Activated CD8-positive, alpha-beta T cell treated with anti-CD3 and anti-CD28 coated beads for 36 hours (primary cell): ENCODE measurements around the gene SIL1. TPM values are rescaled to one million over a fixed set of nuclear protein-coding genes. Genes with fewer than 3 reads are reported as not detected.

Source experiments
- ATAC-seq: fragments of 200-7000 bp; cut with Tn5 transposase; one replicate; pipeline ENCODE4 v1.10.0; 2021; ENCODE audit warnings: mild to moderate bottlenecking, moderate library complexity
- CTCF ChIA-PET: fragments of 350-600 bp; sonication (Branson Sonifier 250); formaldehyde crosslinking; loops from one replicate; lab custom pipeline; 2021; ENCODE audit warnings: antibody characterized with exemption; lab: Charles Lee
- POLR2A ChIA-PET: fragments of 350-600 bp; sonication (Branson Sonifier 250); formaldehyde crosslinking; loops from one replicate; lab custom pipeline; 2021; ENCODE audit warnings: antibody characterized with exemption; lab: Charles Lee
- DNase-seq: peaks from one replicate; pipeline ENCODE4 v3.0.0-alpha.2; 2020
- H3K27ac Mint-ChIP-seq: one replicate; pipeline ENCODE4 v1.8.0; 2021; ENCODE audit warnings: mild to moderate bottlenecking, mixed read lengths
- H3K27me3 Mint-ChIP-seq: one replicate; pipeline ENCODE4 v1.8.0; 2021; ENCODE audit warnings: mixed read lengths
- H3K36me3 Mint-ChIP-seq: one replicate; pipeline ENCODE4 v1.8.0; 2021; ENCODE audit warnings: low read depth, mixed read lengths
- H3K4me1 Mint-ChIP-seq: one replicate; pipeline ENCODE4 v1.8.0; 2021; ENCODE audit warnings: low read depth, mixed read lengths
- H3K4me3 Mint-ChIP-seq: one replicate; pipeline ENCODE4 v1.8.0; 2021; ENCODE audit warnings: mild to moderate bottlenecking, moderate library complexity, mixed read lengths
- H3K9me3 Mint-ChIP-seq: one replicate; pipeline ENCODE4 v1.8.0; 2021; ENCODE audit warnings: mixed read lengths
- intact Hi-C: fragments of 100-400 bp; cut with micrococcal nuclease; formaldehyde crosslinking; loops from one replicate; pipeline ENCODE4 v1.10.0; 2022
- total RNA-seq, 2 experiments: library from RNA; stranded (reverse); gene quantifications; one replicate each; pipeline ENCODE4 v1.2.3, GENCODE V29; 2021
- TF ChIP-seq, protein P1 (sequence below): fragments of 200-600 bp; IDR thresholded peaks from one replicate; pipeline ENCODE4 v1.8.0; 2022; ENCODE audit warnings: antibody characterized with exemption, mild to moderate bottlenecking

Gene SIL1
- total RNA-seq, 2 experiments from 2014 or later = 27.6 to 32.3 TPM

DNA sequence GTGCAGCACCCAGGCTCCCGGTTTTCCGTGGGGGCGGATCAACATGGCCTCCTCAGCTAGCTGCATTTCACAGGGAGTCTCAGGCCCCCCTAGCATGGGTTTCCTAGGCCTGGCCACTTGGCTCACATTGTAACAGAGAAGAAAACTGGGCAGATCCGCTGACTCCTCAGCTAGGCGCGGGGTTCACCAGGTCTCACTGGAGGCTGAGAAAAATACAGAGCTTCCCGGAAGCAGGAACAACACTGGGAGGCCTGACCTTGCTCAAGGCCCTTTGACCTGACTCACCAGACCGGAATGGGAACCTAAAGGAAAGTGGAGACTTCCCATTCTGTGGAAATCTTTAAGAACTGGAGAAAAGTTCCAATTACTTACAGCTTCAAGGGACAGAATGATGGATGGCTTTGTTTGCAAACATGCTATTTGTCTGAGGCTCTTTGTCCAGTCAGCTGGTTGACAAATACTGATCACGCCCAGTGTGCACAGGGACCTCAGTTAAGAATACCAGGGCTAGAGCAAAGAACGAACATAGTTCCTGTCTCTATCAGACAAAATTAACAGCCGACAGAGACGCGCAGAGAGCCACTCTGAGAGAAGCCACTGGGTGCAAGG is 234.3 kb downstream of the SIL1 start:
- intact Hi-C loops = no loop called here
- no peaks in the 10 kb centered on the region for H3K27me3 Mint-ChIP-seq
- ChIA-PET CTCF (no interaction called here), POLR2A (no interaction called here)
- no peaks in the 10 kb centered on the region for H3K4me1 Mint-ChIP-seq
- no peak overlapping the region for H3K27ac Mint-ChIP-seq
- ATAC-seq (no peak), DNase-seq (no peak)
- H3K4me3 Mint-ChIP-seq = no peak overlapping the region
- H3K36me3 Mint-ChIP-seq = no peaks in the 10 kb centered on the region
- TF ChIP-seq, protein P1, sequence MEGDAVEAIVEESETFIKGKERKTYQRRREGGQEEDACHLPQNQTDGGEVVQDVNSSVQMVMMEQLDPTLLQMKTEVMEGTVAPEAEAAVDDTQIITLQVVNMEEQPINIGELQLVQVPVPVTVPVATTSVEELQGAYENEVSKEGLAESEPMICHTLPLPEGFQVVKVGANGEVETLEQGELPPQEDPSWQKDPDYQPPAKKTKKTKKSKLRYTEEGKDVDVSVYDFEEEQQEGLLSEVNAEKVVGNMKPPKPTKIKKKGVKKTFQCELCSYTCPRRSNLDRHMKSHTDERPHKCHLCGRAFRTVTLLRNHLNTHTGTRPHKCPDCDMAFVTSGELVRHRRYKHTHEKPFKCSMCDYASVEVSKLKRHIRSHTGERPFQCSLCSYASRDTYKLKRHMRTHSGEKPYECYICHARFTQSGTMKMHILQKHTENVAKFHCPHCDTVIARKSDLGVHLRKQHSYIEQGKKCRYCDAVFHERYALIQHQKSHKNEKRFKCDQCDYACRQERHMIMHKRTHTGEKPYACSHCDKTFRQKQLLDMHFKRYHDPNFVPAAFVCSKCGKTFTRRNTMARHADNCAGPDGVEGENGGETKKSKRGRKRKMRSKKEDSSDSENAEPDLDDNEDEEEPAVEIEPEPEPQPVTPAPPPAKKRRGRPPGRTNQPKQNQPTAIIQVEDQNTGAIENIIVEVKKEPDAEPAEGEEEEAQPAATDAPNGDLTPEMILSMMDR = no peak
- H3K9me3 Mint-ChIP-seq = no peaks in the 10 kb centered on the region

DNA sequence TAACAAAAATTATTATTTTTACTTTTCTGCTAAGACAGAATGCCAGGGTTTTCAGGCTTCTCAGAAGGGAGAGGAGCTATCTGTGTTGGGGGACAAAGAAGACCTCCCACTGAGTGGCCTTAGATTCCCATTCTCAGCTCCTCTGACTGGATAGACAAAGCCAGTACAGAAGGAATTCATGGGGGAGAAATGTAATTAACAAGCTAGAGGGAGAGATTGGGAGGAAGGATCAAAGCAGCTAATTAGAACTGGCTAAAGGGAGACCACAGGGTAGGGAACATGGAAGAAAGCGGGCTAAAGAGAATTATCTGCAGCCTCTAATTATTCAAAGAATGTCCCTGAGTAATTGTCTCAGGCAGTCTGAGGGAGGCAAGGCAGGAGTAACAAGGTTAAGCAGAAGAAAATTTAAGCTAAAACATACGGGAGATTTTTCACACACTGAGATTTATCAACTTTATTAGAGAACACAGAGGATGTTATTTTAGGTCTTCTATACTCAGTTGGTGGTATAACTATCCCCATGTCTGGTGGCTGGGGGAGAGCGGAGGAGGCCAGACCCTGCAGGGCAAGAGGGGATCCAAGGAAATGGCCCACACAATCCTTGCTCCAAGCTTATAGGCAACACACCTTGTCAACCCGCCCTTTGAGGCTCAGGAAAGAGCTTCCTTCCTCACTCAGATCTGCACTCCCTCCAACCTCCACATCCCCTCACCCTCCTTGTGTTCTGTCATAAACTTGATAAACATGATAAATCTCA is 235.4 kb downstream of the SIL1 start:
- Mint-ChIP-seq H3K27ac (no peak overlapping the region), H3K36me3 (no peaks in the 10 kb centered on the region), H3K4me1 (no peaks in the 10 kb centered on the region), H3K27me3 (no peaks in the 10 kb centered on the region), H3K4me3 (no peak overlapping the region), H3K9me3 (no peaks in the 10 kb centered on the region)
- POLR2A ChIA-PET = interaction anchor here (0.6 kb wide), 1 partner anchor 341 kb away, joined by 3 read pairs; no protein-coding TSS in a partner anchor
- CTCF ChIA-PET = no interaction called here
- intact Hi-C loops = no loop called here
- DNase-seq = no peak
- TF ChIP-seq, protein P1 = no peak
- no peak for ATAC-seq

DNA sequence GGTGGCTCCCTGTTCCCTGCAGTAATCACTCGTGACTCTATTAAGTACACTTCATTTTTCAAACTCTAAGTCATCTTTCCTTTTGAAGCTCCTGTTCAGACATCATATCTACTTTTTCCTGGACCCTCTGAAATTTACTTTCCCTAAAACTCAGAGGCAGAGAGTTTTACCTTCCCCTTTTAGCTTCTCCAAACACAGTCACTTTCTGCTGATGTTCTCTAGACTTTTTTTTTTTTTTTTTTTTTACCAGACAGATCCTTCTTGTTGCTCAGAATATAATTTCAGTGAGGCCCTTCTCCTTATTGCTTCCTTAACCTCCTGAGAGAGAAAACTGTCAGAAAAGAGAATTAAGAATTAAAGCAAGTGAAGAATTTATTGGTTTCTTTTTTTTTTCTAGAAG is 236.4 kb downstream of the SIL1 start:
- no peak overlapping the region for H3K27ac Mint-ChIP-seq
- ATAC-seq (no peak), DNase-seq (no peak)
- ChIA-PET CTCF (no interaction called here), POLR2A (no interaction called here)
- H3K9me3 Mint-ChIP-seq = no peaks in the 10 kb centered on the region
- no peak overlapping the region for H3K4me3 Mint-ChIP-seq
- H3K4me1 Mint-ChIP-seq = no peaks in the 10 kb centered on the region
- intact Hi-C loops = no loop called here
- no peaks in the 10 kb centered on the region for H3K36me3 Mint-ChIP-seq
- TF ChIP-seq, protein P1 = no peak
- H3K27me3 Mint-ChIP-seq = no peaks in the 10 kb centered on the region

DNA sequence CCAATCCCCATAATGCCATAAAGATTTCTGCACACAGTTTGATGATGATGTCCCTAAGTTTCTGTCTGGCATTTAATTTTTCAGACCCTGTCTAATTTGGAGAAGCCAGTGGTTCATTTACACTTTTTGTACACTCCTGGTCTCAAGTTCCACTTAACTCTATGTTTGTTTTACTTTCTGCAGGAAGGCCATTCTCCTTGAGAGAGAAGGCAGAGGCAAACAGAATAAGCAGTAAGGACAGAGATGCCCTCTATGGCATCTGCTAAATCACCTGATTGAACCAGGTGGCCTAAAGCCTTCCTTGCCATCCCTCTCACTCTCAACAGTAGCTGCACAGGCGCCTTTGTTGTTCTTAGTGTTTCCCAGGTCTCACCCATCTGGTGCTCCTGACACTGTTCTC is 236.9 kb downstream of the SIL1 start:
- Mint-ChIP-seq H3K4me3 (no peak overlapping the region), H3K36me3 (no peaks in the 10 kb centered on the region), H3K9me3 (no peaks in the 10 kb centered on the region), H3K4me1 (no peaks in the 10 kb centered on the region), H3K27me3 (no peaks in the 10 kb centered on the region), H3K27ac (no peak overlapping the region)
- no peak for ATAC-seq
- intact Hi-C loops = no loop called here
- TF ChIP-seq, protein P1 = no peak
- no peak for DNase-seq
- CTCF ChIA-PET = no interaction called here
- POLR2A ChIA-PET = no interaction called here

DNA sequence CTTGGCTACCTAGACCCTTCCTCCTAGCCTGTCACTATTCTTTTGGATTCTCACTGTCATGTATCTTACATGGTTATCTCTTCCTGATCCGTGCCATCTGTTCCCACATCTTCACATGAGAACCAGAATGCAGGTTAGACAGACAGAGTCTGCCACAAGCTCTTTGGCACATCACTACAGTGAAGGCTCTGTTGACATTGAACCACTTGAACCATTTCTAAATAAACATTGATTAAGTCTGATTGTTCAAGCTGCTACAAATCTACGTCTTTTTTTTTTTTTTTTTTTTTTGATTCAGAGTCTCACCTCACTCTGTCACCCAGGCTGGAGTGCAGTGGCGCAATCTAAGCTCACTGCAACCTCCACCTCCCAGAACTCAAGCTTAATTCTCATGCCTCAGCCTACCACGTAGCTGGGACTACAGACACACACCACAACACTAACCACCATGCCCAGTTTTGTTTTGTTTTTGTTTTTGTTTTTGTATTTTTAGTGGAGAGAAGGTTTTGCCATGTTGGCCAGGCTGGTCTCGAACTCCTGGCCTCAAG is 237.9 kb downstream of the SIL1 start:
- Mint-ChIP-seq H3K4me3 (no peak overlapping the region), H3K36me3 (no peaks in the 10 kb centered on the region), H3K4me1 (no peaks in the 10 kb centered on the region), H3K27ac (no peak overlapping the region), H3K9me3 (no peaks in the 10 kb centered on the region), H3K27me3 (no peaks in the 10 kb centered on the region)
- TF ChIP-seq, protein P1 = no peak
- ATAC-seq = no peak
- intact Hi-C loops = no loop called here
- CTCF ChIA-PET = no interaction called here
- DNase-seq = no peak
- POLR2A ChIA-PET = no interaction called here
